Iris pigment epithelial cell (primary cell): ENCODE results near the gene ELAVL2.
"Not testable (repeated sequence)": the region's sequence is repeated elsewhere in the genome, so short reads cannot be mapped to it uniquely, and the experiment has no call there.

Source experiments
- DNase-seq: peaks from one replicate; pipeline ENCODE4 v3.0.0-alpha.2; 2011; ENCODE audit warnings: low read depth

ELAVL2 gene

DNA sequence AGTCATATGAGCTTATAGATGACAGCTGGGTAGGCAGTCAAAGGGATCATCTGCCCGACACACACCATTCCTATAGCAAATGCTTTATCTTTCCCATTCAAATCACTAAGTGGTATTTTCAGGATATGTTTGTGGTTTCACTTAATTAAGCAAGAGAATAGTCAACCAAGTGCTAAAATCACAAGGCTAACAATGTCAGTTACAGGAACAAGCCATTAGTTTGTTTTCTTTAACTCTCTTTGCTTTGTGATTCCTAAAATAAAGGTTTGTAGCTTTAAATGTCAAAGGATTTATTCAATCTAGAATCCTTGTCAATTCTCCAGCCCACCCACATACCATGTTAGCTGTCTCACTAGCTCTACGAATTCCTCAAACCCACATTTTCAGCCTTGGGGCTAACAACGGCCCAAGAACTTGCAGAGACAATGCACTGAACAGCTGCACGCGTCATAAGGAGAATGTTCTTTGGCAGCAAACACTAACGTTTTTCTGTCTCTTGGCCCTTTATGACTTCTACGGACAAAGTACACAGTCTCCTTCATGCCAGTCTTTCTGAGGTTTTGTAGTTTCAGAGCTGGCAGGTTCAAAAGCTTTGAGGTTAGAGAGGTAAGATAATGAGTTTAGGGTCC is 56.6 kb downstream of the ELAVL2 start:
- peak; percentile 17 for DNase-seq

DNA sequence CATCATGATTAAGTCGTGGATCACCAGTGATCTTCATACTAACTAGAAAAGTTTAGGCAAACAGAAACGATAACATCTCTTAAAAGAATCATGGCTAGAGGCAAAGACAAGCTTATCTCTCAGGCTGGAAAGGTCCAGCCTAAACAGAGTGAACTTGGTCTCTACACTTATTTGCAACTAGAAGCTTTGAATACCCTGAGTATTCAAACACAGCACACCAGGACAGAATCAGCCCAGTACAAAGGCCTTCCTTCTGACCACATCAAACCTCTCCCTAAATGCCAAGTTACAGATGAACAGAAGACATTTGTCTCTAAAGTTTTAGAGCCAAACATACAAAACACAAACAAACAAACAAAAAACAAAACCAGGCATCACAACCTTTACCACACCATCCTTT is 57.2 kb downstream of the ELAVL2 start:
- DNase-seq = no peak

DNA sequence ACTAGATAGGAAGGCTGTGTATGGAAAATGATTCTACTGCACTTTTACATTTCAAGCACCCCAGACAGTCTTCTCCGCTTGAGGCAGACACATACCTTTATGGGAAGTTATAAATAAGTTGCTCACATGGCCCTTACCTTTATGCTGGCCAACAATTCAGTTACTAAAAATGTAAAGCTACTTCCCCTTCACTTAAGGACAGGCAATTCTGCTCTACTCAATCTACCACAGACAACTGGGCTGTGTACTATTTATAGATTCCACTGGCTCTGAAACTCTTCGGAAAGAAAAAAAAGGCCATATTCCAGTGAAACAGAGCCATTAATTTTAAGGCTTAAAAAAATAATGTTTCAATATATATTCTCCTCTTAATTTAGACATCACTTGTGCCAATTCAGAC is 59.4 kb downstream of the ELAVL2 start:
- DNase-seq = no peak

DNA sequence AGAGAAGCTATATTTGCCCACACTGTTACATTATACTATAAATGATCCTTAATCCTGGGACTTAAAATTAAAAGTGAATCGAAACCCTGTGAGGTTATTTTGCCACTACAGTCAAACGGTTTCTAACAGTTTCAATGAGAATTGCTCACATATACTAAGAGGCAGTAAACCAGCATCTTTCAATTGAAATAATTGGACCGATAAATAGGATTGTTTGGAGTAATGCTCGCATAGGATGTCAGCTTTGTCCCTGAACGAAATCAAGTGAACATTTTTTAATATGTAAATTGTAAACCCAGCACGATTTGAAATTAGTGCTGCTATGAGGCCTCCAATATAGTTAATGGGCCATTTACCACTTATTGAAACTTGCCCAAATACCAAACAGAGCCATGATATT is 60.5 kb downstream of the ELAVL2 start:
- DNase-seq = no peak

DNA sequence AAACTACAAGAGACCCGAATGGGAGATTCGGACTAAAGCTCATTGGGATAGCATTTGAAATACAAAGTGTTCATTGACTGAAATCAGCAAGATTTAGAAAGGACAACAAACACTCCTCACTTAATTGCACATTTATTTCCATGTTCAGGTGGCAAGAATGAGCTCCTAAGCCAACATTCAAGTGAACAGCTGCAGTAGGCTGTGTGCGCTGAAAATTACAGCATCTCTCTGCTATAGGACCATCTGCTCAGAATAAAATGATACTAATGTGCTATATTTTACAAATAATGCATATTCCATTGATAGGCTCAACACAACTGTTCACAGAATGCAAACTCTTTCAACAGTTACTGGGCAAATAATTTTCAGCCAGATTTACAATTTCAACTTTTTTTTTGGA is 61.8 kb downstream of the ELAVL2 start:
- no peak for DNase-seq

DNA sequence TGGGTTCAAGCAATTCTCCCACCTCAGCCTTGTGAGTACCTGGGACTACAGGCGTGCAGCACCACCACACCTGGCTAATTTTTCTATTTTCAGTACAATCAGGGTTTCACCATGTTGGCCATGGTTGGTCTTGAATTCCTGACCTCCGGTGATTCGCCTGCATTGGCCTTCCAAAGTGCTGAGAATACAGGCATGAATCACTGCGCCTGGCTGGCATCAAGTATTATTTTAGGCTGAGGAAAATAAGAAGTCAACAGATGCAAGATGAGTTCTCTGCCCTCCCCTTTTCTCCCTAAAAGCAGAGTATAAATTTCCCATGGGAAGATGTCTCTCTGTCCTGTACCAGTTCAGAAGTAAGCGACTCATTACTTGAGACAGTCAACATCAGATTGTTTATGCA is 71.5 kb downstream of the ELAVL2 start:
- DNase-seq = no peak

DNA sequence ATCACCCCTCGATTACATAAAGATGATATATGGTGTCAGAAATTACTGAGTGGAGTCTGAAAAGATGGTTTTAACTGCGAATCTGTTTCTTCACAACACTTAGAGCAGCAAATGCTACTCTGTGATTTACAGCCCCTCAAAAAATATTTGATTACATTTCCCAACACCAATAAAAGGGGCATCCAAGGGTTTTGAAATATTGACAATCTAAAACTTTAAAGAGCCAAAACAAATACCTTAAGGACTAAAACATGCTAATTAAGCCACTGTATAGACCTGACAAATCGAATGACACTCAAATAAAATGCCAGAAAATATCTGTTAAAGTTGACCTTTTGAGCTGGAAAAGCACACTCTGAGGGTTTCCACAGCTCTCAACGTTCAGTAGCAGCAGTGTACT is 73.2 kb downstream of the ELAVL2 start:
- no peak for DNase-seq

DNA sequence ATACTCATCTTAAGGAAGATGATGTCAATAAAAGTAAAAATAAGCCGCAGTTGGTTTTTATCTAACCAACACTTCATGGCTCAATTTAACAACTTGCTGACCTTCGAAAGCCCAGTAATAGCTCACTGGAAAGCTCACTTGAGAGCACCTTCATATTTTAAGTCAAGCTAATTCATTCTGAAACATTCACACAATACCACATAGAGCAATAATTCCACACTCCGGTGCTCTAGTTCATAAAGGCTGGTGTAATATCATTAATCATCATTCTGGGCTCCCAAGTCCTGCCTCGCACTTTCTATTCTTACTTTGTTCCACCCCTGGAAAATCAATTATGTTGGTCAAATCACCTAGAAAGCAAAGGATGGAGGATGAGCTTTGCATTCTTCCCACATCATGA is 74.4 kb downstream of the ELAVL2 start:
- DNase-seq = no peak

DNA sequence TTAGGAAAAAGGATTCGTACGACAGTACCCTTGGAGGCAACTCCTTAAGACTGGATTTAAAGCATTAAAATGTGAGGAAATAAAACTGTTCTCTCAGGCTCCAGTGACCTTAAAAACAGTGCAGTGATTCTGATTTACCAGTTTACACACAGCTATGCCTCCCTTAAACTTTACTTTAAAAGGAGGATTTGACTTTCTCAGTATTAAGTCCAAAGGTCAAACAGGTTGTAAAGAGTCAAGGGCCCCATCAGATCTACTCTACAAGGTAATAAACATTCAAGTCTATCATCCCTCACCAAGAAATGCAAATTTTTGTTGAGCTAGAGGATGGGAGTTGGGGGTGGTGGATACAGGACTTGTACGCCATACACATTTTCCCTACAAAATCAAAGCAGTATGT is 75.2 kb downstream of the ELAVL2 start:
- no peak for DNase-seq

DNA sequence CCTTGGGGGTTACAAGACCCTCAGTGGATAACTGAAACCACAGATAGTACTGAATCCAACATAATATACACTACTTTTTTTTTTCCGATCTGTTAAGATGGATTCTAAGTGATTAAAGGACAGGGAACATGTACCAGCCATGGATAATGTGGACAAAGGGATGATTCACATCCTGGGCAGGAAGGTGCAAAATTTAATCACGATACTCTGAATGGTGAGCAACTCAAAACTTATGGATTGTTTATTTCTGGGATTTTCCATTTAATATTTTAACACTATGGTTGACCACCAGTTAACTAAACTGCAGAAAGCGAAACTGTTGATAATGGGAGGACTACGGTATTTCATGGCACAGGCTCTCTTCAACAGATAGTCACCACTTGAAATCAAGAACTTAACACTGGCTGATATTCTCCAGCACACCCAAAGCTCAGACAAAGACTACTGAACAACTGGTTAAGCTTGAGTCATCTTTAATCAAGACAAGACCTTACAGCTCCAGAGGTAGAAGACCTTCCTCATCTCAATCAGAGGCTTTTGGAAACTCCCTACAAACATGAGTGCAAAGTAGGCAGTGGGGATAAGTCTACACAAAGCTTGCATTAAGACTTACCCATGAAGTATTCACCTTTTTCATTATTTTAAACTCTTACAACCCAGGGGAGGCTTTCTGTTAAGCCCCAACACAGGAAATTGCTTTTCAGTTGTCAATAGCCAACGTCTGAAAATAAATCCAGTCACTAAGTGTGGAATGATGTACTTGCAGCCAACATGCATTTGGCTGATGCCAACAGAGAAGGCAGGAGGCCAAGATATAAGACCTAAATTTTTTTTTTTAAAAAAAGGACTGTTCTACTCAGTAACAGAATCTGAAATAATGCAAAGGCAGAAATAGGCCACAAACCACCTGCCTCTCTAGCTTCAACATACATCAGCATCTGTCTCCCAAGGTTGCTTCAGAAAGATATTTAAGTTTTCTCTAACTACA is 78.7 kb downstream of the ELAVL2 start:
- DNase-seq = no peak

DNA sequence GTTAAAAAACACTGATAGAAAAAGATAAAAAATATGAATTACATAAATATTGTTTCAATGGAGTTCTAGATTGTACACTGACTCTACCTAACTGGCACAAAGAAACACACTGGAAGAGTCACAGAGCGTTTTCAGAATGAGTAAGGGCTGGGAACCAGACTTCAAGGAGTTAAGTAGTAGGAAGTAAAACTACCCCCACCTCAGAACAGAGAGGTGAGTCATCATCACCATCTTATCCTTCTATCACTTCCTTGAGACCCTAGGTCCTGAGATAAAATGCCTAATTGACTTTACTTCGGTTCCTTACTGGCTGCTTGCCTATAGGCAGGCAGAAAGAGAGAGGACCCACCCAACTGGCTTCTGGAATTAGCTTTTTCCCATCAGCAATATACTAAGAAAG is 79.7 kb downstream of the ELAVL2 start:
- no peak for DNase-seq

DNA sequence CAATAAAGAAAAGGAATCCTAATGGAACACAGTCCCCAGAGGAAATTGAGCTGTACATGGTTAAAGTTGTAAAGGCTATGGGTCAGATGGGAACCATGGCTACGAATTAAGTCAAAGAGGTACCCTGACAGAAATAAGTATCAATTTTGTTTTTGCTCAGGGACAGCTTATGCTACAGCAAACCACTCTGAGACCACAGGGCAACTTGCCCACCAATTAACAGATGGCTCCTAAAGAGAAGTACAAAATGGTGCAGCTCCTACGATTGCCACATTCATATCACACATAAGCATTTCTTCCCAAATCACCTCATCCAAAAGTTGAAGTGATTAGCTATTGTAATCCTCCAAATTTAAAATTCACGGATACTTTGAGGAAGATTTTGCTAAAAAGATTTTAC is 83.0 kb downstream of the ELAVL2 start:
- DNase-seq = no peak

DNA sequence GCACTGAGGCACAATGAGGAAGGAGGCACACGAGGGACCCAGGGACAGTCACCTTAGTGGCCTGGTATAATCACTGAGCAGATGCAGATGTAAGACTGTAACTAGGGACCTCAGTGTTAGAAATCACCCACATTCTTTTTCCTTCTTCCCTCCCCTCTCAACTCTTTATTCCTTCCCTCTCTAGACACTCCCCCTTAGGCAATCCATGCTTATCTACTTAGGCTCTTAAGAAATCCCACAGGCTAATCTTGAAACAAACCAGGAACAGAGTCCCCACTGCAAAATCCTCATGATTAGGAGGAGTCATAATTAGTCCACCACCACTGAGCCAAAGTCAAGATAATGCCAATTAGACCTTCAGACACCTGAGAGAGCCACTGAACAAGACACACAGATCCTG is 84.7 kb downstream of the ELAVL2 start:
- DNase-seq = no peak

DNA sequence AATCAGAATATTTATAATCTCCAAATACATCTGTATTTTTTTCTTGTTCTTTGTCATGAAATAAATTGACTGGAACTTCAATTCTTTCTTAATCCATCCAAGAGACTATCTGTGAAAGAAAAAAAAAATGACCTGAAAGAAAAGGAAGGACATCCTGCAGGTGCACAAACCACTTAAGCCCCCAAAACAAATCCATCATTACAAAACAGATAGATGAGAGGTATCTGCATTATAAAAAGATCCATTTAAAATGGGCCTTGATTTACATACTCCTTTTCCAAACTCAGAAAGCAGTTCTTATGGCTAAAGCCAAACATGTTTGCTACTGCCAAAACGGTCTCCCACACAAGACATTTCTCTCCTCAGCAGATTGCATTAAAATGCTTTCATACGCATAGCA is 85.5 kb downstream of the ELAVL2 start:
- DNase-seq = no peak

DNA sequence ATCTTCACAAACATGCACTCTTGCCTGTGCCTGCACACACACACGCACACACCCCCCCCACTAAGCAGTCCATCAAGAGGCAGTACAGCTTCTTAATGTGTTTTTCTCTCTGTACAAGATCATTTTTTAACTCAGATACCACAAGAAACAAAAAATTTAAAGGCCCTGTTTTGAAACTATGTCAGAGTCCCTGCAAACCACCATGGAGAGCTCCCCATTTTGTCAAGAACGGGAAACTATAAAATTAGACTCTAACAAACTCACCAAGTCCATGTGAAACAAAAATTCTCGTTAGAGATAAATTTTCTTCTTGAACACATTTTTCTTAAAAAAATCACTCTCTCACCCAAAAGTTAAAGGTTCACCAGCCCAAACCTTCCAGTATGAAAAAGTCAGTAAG is 86.3 kb downstream of the ELAVL2 start:
- no peak for DNase-seq

DNA sequence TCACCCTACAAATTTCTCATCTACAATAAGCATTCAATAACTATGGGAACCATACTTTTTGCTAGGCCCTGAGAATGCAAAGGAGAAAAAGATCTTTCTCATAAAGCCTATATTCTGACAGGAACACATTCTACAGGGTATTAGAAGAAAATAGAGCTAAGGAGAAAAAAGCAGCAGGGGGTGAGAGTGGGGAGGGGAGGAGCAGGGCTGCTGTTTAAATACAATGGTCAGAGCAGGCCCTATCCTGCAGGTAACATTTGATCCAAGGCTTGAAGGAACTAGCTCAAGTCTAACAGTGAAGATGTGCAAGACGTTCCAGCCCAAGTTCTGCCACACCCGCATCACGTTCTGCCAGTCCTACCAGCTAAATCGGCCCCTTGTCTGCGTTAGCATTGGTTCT is 89.7 kb downstream of the ELAVL2 start:
- no peak for DNase-seq

DNA sequence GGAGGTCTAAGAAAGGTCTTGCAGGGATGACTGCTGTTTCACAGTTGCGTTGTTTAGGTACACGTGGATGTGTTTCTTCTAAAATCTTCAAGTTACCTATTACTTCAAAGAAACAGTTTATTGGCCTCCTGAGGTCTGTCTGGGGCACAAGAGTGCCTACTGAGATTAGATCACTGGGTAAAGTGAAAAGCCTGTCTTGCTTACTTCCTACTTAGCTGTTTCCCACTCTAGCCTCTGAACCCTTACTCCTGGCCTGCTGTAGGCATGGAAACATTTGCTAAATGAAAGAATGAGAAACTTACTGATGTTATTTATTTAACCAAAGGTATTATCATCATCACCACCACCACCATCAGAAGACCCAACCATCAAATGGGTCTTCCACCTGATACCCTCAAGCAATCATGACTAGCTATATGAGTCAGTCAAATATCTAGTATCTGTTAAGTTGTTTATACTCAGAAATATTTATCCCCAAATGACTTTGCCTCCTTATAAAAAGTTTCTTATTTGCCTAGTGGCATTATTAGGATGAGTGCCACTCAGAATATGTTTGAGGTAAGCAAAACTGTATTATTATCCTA is 92.5 kb downstream of the ELAVL2 start:
- no peak for DNase-seq

DNA sequence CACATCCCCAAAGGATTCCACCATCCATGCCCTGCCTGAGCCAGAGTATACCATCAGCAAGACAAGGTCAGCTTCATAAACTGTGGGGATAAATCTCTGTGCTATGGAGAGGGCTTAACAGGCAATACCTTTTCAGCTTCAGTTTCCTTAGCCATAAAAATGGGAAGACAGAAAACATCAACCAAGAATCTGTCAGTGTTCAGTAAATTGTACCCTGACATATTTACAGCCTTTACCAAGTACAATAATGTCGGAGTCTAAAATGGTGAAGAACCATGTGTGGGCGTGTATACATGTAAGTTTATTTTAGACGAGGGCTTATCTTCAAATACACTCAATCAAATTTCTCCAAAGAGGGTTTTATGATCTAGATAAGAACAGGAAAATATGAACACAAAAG is 94.7 kb downstream of the ELAVL2 start:
- DNase-seq = no peak

DNA sequence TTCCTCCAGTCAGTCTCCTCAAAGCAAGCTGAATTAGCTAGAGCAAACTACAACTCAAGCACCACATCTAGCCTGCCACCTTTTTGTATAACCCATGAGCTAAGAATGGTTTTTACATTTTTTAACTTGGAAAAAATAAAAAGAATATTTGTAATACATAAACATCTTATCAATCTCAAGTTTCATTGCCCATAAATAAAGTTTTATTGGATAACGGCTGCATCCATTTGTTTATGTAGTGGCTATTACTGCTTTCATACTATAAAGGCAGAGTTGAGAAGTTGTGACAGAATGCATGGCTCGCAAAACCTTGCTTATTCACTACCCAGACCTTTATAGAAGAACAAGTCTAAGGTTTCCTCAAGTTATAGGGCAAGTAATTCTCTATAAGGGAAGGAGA is 95.7 kb downstream of the ELAVL2 start:
- no peak for DNase-seq

DNA sequence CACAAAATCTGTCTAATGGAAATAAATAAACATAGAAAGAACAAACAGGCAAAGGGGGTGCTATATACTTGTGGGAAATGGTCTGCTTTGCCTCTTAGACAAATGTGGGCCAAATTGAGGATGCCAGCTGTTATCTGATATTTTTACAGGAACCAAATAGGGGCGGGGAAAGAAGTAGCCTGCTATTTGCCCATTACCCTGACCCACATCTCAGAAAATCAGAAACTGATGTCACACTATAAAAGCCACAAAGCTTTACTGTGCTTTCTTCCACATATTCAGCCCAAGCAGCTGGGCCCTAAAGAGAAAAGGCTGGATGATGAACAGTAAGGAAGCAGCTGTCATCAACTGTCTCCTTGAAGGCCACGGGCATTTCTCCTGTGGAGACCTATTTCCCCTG is 97.3 kb downstream of the ELAVL2 start:
- DNase-seq = no peak

DNA sequence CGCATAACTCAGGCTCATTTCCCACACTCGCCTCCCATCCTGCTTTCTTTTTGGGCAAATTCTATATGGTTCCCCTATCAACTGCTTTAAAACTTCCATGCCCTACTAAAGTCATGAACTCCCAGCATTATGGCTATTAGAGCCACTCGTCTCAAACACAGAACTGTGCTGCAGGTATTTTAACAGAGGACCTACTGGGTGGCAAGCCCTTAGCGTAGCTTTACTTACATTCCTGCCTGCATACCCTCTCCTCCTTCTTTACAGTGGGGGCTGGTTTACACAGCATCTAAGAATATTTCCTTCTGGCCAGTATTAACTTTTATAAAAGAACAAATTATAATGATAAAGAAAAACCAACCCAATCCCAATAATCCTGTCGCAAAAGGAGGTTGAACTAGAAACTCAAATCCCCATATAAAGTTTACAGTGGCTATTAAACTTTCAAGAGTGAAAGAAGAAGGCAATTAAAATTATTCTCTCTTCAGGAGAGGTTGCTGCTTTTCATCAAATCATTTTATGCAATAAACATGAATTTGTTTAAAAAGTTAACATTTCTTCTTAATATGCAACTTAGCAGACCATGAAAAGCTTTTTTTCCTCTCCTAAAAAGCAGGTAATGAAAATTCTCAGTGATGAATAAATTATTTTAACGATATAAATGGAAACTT is 100.6 kb downstream of the ELAVL2 start:
- no peak for DNase-seq

DNA sequence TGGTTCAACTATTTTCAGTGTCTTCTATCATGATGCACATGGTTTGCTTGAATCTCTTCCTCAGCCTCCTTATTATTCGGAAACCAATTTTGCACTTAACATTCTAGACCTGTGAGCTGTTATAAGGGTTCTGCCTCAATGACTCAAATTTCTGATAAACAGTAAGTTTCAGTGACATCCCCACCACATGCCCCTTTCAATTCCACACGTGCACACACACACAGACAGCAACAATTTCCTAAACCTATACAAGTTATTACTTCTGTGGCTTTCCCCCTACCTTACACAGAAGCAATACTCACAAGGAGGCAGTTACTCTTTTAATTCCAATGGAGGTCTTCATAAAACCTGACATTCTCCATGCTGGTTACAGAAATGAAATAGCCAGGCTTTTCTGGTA is 102.4 kb downstream of the ELAVL2 start:
- DNase-seq = no peak

DNA sequence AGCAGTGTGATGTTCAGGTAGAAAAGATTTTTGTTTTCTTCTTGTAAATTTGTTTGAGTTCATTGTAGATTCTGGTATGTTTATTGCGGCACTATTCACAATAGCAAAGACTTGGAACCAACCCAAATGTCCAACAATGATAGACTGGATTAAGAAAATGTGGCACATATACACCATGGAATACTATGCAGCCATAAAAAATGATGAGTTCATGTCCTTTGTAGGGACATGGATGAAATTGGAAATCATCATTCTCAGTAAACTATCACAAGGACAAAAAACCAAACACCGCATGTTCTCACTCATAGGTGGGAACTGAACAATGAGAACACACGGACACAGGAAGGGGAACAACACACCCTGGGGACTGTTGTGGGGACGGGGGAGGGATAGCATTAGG is 103.0 kb downstream of the ELAVL2 start:
- DNase-seq = not testable (repeated sequence)
